GM19468 (cell line): Measurements from ENCODE around the gene MMP23B.

Experiments used
- ATAC-seq: cut with Tn5 transposase; IDR thresholded peaks from one replicate; pipeline ENCODE4 v1.9.1; 2021; ENCODE audit warnings: mild to moderate bottlenecking, moderate library complexity, moderate number of reproducible peaks; ENCODE audit not compliant: unreplicated experiment; ENCODE audit errors: extremely low read depth

Gene MMP23B

GRCh38 chr1:1618396-1619068 is 13.4 kb upstream of the MMP23B start:
- no peak for ATAC-seq

GRCh38 chr1:1619917-1620361 is 12.0 kb upstream of the MMP23B start:
- no peak for ATAC-seq

GRCh38 chr1:1620433-1621139 is 11.4 kb upstream of the MMP23B start:
- no peak for ATAC-seq

GRCh38 chr1:1621173-1622009 is 10.6 kb upstream of the MMP23B start:
- no peak for ATAC-seq

- ATAC-seq: no peak
Measured at GRCh38 chr1:1622010-1622787, 9.8 kb upstream of the MMP23B start.

GRCh38 chr1:1622788-1623094 is 9.2 kb upstream of the MMP23B start:
- no peak for ATAC-seq

GRCh38 chr1:1623181-1623630 is 8.8 kb upstream of the MMP23B start:
- ATAC-seq: no peak

GRCh38 chr1:1623631-1624442 is 8.1 kb upstream of the MMP23B start:
- ATAC-seq: no peak

GRCh38 chr1:1624443-1625403 is 7.2 kb upstream of the MMP23B start:
- no peak for ATAC-seq

- ATAC-seq: no peak
Measured at GRCh38 chr1:1625404-1625775, 6.6 kb upstream of the MMP23B start.

- ATAC-seq: no peak
Measured at GRCh38 chr1:1625824-1626206, 6.2 kb upstream of the MMP23B start.

GRCh38 chr1:1626207-1627141 is 5.5 kb upstream of the MMP23B start:
- no peak for ATAC-seq

GRCh38 chr1:1627261-1627828 is 4.6 kb upstream of the MMP23B start:
- no peak for ATAC-seq

- no peak for ATAC-seq
Measured at GRCh38 chr1:1627829-1628753, 3.9 kb upstream of the MMP23B start.

- no peak for ATAC-seq
Measured at GRCh38 chr1:1628754-1629429, 3.1 kb upstream of the MMP23B start.
